Fibroblast of villous mesenchyme (primary cell): Measurements from ENCODE around the gene NUAK1. TPM values are rescaled to one million over a fixed set of nuclear protein-coding genes. Genes with fewer than 3 reads are reported as not detected.

ENCODE experiments used
- DNase-seq: peaks from one replicate; pipeline ENCODE4 v3.0.0-alpha.2; 2010; ENCODE audit warnings: low read depth
- H3K4me3 ChIP-seq: 2 replicates; pipeline ENCODE4 v1.5.1; 2011; ENCODE audit warnings: low read depth, mild to moderate bottlenecking, low read length
- CTCF ChIP-seq: IDR thresholded peaks from 2 replicates; pipeline ENCODE4 v1.5.1; 2012; ENCODE audit warnings: low read depth, mild to moderate bottlenecking, low read length; ENCODE audit not compliant: insufficient read depth
- total RNA-seq: library from RNA; depleted of rRNA; stranded (reverse); fragments of >200 nt; gene quantifications from 2 replicates; pipeline ENCODE4 v1.2.3, GENCODE V29; 2012

Gene NUAK1
- total RNA-seq, 1 donor: 84.6 TPM

- DNase-seq: peak; percentile 89
- no peak for TF ChIP-seq CTCF
- no peak overlapping the region for H3K4me3 ChIP-seq
These were observed 40.3 kb upstream of the NUAK1 start for GRCh38 chr12:106179086-106179485.

- TF ChIP-seq CTCF: no peak
These were observed 39.8 kb upstream of the NUAK1 start for GRCh38 chr12:106178562-106178961.

GRCh38 chr12:106176560-106176959 is 37.8 kb upstream of the NUAK1 start:
- no peak for TF ChIP-seq CTCF
- DNase-seq: no peak
- no peak overlapping the region for H3K4me3 ChIP-seq

More at GRCh38 chr12:106178562-106178961, 39.8 kb upstream of the NUAK1 start:
- no peak for DNase-seq
- H3K4me3 ChIP-seq: no peak overlapping the region

- no peak for TF ChIP-seq CTCF
- no peak for DNase-seq
These were observed 36.1 kb upstream of the NUAK1 start for GRCh38 chr12:106174876-106175275.

GRCh38 chr12:106173442-106173841 is 34.7 kb upstream of the NUAK1 start:
- no peak for TF ChIP-seq CTCF

More at GRCh38 chr12:106174876-106175275, 36.1 kb upstream of the NUAK1 start:
- H3K4me3 ChIP-seq: no peak overlapping the region

GRCh38 chr12:106171117-106171750 is 32.5 kb upstream of the NUAK1 start:
- no peak overlapping the region for H3K4me3 ChIP-seq
- no peak for DNase-seq
- no peak for TF ChIP-seq CTCF

More at GRCh38 chr12:106173442-106173841, 34.7 kb upstream of the NUAK1 start:
- no peak overlapping the region for H3K4me3 ChIP-seq
- DNase-seq: no peak

GRCh38 chr12:106170285-106170684 is 31.5 kb upstream of the NUAK1 start:
- peak; percentile 51 for DNase-seq
- no peak for TF ChIP-seq CTCF

More at GRCh38 chr12:106170285-106170684, 31.5 kb upstream of the NUAK1 start:
- no peak overlapping the region for H3K4me3 ChIP-seq
